Activated CD8-positive, alpha-beta memory T cell treated with anti-CD3 and anti-CD28 coated beads, Interleukin-2, amount 50 U/mL, for 48 hours (primary cell): ENCODE measurements around the gene GABRA1.

Experiments used
- DNase-seq: peaks from one replicate; pipeline ENCODE4 v3.0.0-alpha.2; 2020

The GABRA1 gene

DNA sequence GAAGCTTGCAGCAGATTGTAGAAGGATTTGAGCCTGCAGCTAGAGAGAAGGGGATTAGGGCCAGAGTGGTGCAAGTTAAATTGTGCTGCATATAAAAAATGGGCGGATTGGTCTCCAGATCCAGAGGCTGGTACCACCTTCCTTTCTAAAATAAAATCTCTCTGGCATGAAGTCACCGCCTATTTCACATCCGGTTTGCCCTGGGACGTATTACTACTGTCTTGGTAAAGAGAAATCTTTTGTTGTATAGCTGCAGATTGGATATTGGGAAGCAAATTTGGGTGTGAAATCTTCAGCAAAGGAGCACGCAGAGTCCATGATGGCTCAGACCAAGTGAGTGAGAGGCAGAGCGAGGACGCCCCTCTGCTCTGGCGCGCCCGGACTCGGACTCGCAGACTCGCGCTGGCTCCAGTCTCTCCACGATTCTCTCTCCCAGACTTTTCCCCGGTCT is at the start of gene GABRA1:
GABRA1 (plus strand) TSS at position 180 of the 451 bp plus-strand sequence. CDS start 2,691 bp downstream, outside the sequence.
- no peak for DNase-seq

DNA sequence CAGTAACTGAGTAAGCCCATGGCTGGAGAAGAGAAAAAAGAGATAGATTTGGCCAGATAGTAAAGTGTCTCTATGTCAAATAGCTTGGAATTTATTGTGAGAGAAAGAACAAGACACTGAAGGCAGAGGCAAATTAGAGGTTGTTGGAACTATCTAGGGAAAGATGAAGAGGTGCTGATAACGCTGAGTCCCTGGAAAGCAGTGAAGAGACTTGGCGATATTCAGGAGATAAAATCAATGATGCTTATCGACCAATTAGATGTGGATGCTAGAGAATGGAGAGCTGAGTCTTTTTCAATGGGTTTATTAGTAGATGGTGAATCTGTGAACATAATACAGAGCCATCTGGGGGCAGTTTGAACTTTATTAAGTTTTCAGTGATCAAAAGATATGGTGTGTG is 48.6 kb upstream of the GABRA1 start:
- DNase-seq: no peak

DNA sequence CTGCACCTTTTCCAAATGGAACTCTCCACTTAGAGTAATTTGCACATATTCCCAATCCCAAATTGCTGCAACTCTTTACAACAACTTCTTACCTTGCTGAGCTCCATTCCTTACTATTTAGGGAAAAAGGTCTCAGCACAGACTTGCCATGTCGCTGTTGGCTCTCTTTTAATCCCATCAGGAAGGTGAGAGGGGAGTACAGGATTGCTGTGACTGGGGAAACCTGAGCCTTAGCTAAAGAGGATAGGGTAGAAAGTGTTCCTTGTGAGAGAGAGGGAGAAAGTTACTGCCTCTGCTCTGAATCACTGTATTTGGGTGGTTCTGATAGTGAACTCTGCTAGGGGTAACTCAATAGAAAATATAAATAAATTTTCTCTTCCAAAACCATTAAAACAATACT is 43.7 kb upstream of the GABRA1 start:
- no peak for DNase-seq

DNA sequence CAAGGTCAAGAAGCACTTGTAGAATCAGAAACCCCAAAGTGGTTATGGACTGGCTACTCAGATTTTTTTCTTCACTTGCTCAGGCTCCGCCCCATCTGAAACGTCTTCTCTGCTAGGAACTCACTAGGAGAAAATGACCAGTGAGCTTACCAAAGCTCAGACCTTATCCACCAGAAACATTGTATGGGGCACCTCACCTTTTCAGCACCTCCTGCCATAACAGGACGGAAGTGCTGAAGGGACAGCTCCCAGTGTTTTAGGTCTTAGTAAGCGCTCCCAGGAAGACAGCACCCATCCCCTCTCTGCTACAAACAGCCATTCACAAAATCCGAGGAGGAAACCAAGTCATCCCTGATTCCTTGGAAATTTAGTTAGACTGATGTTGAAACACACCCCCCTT is 1.2 kb upstream of the GABRA1 start:
- DNase-seq: no peak

DNA sequence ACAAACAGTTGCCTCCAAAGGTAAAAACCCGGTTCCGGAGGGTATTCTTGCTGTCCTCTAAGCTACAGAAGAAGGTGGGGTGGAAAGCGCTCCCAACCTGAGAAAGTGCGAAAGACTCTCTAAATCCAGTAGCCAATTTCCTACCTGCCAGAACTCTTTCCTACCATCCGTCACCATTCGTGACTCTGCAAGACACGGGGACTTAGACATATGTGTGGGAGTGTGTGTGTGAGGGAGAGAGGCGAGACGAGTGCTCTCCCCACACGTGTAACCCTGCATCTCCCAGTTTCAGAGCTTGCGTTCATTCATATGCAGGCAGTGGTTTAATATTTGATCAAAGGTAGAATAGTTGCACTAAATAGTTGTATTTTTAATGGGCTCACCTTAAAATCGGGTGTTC is 473 bp upstream of the GABRA1 start:
- no peak for DNase-seq

DNA sequence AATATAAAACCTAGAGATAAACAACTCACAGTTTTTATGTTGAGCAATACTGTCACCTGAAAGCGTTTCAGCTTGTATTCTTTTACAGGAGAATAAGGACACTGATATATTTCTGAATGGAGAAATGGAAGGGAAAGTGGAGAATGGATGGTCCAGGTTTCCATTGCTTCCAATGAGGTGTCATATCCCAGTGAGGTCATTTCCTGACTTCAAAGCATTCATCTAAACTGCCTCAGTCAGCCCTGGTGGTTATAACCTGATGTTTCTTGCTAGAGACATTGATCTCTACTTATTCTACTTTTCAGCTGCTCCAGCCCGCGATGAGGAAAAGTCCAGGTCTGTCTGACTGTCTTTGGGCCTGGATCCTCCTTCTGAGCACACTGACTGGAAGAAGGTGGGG is 2.6 kb downstream of the GABRA1 start:
- no peak for DNase-seq

DNA sequence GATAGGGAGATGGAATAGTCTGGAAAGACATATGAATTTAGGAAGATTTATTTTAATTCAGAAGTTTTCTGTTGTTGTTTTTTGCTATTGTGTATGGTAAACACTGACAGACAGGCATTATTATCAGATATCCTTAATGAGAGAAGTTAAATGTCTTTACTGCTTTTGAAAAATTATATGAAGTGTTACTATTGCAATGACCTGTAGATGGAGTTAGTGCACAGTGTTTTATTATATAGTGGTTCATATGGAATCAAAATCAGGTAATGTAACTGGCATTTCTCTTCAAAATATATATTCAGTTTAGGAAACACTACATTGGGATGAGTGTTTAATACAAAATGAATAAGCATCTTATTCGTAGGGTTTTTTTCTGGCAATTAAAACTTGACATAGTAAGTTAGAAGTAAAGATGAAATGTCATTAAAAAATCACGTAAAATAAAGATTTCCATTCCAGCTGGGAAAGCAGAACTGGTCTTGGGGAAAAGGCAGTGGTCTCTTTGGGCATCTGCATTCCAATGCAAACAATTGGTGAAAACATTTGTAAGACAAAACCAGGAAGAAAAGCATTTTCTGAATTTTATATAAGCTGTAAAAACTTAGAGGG is 3.9 kb downstream of the GABRA1 start:
- no peak for DNase-seq

DNA sequence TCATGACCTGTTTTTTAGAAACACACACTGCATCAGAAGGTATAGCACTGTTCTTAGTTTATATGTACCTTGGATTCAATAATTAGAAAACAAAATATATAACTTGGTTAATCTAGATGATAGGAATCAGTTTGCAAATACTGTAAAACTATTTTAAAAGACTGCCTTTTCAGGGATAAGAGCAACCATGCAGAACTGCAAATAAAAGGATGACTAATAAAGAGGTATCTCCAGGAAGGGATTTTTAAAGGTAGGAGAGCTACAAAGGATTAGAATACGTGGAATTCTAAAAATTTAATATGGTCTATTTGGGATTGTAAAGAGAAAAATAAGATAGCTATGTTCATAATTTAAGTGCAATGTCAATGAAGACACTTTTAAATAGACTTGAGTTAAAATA is 9.4 kb downstream of the GABRA1 start:
- no peak for DNase-seq

DNA sequence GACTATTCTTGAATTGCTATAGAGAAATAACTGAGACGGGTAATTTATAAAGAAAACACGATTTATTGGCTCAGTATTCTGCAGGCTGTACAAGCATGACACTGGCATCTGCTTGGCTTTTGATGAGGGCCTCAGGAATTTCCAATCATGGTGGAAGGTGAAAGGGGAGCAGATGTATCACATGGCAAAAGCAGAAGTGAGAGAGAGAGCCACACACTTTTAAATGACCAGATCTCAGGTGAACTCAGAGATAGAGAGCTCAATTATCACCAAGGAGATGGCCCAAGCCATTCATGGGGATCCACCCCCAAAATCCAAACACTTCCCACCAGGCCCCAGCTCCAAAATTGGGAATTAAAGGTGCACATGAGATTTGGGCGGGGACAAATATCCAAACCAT is 15.3 kb downstream of the GABRA1 start:
- no peak for DNase-seq

DNA sequence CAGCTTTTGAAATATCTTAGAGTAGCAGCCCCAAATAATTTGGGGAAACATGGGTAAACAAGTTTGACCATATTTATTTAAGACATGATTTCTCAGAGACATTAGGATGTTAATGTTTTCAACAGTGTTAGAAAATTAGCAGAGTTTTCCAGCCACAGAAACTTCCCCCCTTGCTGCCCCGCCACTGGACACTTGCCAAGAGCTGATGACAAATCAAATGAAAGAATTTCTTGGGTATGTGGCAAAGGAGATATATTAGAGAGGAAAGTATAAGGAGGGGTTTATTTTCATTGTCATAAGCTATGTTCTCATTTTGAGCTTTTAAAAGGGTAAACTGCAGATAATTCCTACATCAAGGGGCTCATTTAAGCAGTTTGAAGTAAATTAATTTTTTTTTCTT is 15.9 kb downstream of the GABRA1 start:
- no peak for DNase-seq

DNA sequence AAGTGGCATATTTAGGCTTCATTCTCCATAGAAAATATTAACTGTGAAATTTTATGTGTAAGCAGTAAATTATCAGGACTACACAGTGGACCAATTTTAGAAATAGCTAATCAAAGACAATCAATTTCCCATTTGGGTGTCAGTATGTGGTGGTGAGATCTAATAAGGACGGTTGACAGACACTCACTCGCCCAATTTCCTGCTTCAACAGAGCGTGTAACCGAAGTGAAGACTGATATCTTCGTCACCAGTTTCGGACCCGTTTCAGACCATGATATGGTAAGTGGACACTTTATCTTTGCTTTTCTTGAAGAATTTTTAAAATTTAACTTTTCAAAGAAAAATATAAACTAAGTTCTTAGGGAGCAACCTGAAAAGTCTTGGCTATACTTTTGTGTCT is 17.6 kb downstream of the GABRA1 start:
- no peak for DNase-seq

DNA sequence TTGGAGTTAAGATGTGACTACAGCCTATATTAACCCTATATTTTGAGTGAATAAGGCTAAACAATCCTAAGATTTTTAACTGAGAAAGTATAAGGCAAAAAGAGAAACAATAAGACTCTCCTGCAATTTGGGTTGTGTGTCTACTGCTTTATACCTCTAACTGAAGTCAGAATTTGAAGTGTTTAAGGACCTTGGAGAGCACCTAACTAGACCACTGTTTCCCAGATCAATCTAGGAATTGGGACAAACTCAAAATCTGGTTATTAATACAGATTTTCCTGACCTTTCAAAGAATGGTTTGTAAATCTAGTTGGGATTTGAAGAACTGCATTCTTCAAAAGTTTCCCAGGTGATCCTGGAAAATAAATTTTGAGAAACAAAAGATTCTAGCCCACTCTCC is 42.1 kb downstream of the GABRA1 start:
- no peak for DNase-seq

DNA sequence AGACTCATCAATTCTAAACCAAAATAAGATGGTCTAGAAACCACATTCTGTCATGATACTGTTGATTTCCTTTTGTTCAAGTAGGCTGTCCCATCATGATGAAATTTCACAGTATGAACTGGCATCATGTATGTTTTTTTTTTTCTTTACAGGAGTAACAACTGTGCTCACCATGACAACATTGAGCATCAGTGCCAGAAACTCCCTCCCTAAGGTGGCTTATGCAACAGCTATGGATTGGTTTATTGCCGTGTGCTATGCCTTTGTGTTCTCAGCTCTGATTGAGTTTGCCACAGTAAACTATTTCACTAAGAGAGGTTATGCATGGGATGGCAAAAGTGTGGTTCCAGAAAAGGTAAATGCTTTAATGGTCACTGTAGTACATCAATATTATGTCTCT is 47.6 kb downstream of the GABRA1 start:
- no peak for DNase-seq

DNA sequence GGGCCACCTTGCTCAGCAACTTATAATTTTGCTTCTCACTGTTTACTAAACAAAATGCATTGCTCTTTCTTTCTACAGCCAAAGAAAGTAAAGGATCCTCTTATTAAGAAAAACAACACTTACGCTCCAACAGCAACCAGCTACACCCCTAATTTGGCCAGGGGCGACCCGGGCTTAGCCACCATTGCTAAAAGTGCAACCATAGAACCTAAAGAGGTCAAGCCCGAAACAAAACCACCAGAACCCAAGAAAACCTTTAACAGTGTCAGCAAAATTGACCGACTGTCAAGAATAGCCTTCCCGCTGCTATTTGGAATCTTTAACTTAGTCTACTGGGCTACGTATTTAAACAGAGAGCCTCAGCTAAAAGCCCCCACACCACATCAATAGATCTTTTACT is 49.1 kb downstream of the GABRA1 start:
- no peak for DNase-seq

DNA sequence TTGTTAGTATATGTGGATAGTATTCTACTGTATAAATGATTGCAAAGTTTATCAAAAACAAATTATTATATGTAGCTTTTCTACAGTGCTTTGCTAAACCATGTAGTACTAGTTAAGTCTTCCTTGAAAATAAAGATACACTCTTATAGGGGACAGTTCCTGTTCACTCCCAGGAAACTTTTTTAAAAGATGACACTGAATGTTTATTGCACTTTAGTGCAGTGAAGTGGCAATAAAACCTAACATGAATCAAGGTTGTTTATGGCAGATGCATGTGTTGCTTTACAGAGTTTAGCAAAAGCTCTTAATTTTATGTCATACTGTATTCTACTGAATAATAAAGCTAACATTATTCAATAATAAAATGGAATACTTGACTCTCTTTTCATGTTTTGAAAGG is 51.7 kb downstream of the GABRA1 start:
- no peak for DNase-seq

DNA sequence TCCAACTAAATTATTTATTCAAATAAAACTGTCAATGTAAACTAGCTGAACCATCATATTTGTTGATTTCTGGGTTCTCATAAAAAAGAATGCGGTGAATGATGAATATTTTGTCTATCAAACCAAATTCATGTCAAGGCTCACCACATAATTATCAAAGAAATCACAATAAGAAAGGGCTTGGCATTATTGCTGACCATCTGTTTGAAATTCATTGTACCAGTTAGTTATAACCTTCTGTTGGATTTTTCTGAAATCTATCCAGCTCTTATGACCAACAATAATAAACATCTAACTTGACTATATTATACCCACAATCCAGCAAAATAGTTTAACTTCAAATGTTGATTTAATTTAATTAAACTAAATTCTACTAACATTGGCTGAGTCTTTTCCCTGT is 53.1 kb downstream of the GABRA1 start:
- DNase-seq: no peak

DNA sequence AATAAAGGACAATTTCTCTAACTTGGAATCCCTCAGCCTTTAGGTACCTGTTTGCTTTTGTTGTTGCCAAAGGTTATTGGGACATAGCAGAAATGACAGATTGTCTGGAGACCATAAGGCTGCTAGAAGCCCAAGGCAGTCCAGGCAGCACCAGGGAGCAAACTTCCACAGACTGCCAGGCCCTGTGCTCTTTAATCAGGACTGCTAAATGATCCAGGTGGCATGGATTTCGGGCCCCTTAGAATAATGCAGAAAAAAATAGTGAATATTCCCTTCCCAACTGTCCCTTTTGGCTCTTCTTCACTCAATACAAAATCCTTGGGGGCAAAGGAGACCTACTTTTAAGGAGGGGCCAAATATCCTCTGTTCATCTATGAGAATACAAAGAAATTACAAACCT is 73.9 kb downstream of the GABRA1 start:
- no peak for DNase-seq

DNA sequence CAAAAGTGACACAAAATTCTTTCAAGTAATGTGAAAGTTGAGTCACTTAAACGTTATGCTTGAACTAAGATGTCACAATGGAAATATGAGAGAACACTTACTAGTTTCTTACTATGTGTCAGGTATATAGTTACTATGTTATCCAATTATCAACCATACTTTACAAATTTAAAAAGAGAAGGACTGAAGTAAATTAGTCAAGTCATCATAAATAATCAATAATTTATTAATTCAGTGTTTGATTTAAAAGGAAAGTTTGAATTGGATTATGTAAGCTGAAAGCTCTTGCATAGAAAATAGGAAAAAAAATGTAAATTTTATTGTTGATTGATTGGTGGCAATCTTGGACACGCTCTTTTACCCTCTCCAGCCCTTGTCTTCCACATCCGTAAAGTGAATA is 76.3 kb downstream of the GABRA1 start:
- DNase-seq: no peak

DNA sequence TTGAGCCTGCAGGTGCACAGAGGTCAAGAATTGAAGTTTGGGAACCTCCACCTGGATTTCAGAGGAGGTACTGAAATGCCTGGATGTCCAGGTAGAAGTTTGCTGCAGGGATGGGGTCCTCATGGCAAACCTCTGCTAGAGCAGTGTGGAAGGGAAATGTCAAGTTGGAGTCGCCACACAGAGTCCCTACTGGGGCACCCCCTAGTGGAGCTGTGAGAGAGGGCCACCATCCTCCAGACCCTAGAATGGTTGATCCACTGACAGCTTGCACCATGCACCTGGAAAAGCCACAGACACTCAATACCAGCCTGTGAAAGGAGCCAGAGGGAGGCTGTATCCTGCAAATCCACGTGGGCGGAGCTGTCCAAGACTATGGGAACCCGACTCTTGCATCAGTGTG is 78.0 kb downstream of the GABRA1 start:
- no peak for DNase-seq

DNA sequence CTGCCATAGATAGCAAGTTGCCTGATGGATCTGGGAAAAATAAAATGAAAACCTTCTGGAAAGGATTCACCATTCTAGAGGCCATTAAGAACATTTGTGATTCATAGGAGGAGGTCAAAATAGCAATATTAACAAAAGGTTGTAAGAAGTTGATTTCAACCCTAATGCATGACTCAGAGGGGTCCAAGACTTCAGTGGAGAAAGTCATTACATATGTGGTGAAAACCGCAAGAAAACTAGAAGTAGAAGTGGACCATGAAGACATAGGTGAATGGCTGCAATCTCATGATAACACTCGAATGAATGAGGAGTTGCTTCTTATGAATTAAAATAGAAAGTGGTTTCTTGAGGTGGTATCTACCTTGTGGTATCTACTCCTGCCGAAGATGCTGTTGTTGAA is 86.6 kb downstream of the GABRA1 start:
- no peak for DNase-seq

DNA sequence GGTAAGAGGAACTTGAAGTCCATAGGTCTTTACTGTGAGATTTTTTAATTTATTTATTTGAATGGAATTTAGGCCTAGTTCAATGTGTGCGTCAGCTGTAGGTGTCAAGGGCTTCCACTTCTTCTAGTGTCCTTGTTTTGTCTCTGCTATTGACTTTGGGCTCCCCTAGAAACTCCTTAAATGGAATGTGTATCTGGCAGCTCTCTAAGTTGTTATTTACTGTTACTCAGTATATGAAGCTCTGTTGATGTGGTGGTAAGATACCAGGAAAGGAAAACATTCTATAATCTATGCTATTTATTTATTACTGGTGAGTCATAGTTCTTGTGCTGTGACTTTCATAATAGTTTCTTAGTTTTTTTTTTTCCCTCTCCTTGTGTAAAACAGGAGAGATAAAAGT is 97.1 kb downstream of the GABRA1 start:
- DNase-seq: no peak

DNA sequence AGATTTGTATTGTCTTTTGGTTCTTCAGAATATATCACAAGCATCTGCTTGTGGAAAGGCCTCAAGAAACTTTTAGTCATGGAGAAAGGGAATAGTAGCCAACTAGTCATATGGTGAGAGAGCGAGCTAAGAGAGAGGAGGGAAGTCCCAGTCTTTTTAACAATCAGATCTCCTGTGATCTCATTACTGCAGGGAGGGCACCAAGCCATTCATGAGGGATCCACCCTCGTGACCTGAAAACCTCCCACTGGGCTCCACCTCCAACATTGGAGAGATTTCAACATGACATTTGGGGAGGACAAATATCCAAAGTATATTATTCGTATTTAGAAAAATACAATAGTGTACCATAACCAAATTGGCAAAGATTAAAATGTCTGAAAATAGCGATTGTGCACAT is 99.0 kb downstream of the GABRA1 start:
- no peak for DNase-seq
